Mesothelial cell of epicardium (in vitro differentiated cells): ENCODE measurements around the gene AGFG2. TPM values are rescaled to one million over a fixed set of nuclear protein-coding genes. Genes with fewer than 3 reads are reported as not detected.

Source experiments
- DNase-seq, 2 experiments: peaks; one replicate each; pipeline ENCODE4 v3.0.0; 2021; ENCODE audit warnings: low spot score in 2 of 2; ENCODE audit not compliant: unreplicated experiment in 2 of 2
- H3K27ac Mint-ChIP-seq: 2 replicates; pipeline ENCODE4 v1.8.0; 2021; ENCODE audit warnings: mixed read lengths
- H3K27me3 Mint-ChIP-seq: 2 replicates; pipeline ENCODE4 v1.8.0; 2021; ENCODE audit warnings: low read depth, mixed read lengths
- H3K36me3 Mint-ChIP-seq: 2 replicates; pipeline ENCODE4 v1.8.0; 2021; ENCODE audit warnings: mixed read lengths
- H3K4me1 Mint-ChIP-seq: 2 replicates; pipeline ENCODE4 v1.8.0; 2021; ENCODE audit warnings: mixed read lengths
- H3K4me3 Mint-ChIP-seq: 2 replicates; pipeline ENCODE4 v1.8.0; 2021; ENCODE audit warnings: mild to moderate bottlenecking, moderate library complexity, mixed read lengths
- H3K9me3 Mint-ChIP-seq: 2 replicates; pipeline ENCODE4 v1.8.0; 2021; ENCODE audit warnings: mixed read lengths
- CTCF ChIP-seq: fragments of 200-600 bp; sonication (generic); IDR thresholded peaks from one replicate; pipeline ENCODE4 v1.5.0; 2021; ENCODE audit warnings: antibody characterized with exemption; ENCODE audit not compliant: unreplicated experiment
- total RNA-seq: library from RNA; stranded (reverse); gene quantifications from 3 replicates; pipeline ENCODE4 v1.2.1, GENCODE V29; 2021

The AGFG2 gene
- total RNA-seq, 1 donor from 2014 or later, result 9.1 TPM

DNA sequence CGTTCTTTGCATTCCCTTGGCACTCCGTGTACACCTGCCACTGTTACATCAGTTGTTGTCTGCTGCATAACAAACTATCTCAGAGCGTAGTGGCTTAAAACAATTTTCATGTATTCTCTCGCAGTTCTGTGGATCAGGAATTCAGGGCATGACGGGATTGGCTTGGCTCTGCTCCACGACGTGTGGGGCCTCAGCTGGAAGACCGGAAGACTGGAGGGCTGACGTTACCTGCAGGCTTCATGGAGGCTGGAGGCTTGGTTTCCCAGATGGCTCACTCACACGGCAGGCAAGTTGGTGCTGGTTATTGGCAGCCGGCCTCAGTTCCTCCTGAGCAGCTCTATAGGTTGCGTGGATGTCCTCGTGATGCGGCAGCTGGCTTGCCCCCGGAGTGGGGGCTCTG, 29.8 kb upstream of the AGFG2 start:
- no peaks in the 10 kb centered on the region for H3K36me3 Mint-ChIP-seq
- no peak for DNase-seq
- H3K4me1 Mint-ChIP-seq, result peaks cover 4% of the 10 kb centered on the region
- H3K27me3 Mint-ChIP-seq, result no peaks in the 10 kb centered on the region
- TF ChIP-seq CTCF, result no peak
- H3K4me3 Mint-ChIP-seq, result no peak overlapping the region
- no peaks in the 10 kb centered on the region for H3K9me3 Mint-ChIP-seq
- H3K27ac Mint-ChIP-seq, result no peak overlapping the region

DNA sequence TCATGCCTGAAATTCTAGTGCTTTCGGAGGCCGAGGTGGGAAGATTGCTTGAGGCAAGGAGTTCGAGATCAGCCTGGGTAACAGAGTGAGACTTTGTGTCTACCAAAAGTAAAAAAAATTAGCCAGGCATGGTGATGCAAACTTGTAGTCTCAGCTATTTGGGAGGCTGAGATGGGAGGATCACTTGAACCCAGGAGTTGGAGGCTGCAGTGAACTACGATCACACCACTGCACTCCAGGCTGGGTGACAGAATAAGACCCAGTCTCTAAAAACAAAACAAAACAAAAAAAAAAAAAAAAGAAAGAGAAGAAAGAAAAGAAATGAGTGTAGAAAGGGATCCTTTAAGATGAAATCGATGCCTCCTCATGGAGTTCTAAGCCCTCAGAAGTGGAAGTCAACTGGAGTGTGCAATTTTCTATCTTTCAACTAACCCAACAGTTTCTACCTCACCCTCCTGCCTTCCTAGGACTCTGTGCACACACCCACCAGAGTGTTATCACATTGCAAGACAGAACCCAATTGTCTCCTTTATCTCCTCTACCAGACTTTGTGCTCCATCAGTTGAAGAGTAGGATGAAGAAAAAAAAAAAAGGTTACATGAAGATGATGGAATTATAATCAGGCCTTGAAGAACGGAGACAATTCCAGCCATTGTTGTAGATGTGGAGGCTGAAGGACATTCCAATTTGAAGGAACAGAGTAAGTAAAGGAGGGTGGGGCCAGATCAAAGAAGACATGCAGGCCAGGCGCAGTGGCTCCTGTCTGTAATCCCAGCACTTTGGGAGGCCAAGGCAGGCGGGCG, 28.4 kb upstream of the AGFG2 start:
- Mint-ChIP-seq H3K27ac (peak overlapping the region; percentile 27), H3K4me3 (no peak overlapping the region), H3K9me3 (no peaks in the 10 kb centered on the region), H3K27me3 (no peaks in the 10 kb centered on the region), H3K4me1 (peaks cover 9% of the 10 kb centered on the region), H3K36me3 (no peaks in the 10 kb centered on the region)
- DNase-seq, result no peak
- TF ChIP-seq CTCF, result no peak

DNA sequence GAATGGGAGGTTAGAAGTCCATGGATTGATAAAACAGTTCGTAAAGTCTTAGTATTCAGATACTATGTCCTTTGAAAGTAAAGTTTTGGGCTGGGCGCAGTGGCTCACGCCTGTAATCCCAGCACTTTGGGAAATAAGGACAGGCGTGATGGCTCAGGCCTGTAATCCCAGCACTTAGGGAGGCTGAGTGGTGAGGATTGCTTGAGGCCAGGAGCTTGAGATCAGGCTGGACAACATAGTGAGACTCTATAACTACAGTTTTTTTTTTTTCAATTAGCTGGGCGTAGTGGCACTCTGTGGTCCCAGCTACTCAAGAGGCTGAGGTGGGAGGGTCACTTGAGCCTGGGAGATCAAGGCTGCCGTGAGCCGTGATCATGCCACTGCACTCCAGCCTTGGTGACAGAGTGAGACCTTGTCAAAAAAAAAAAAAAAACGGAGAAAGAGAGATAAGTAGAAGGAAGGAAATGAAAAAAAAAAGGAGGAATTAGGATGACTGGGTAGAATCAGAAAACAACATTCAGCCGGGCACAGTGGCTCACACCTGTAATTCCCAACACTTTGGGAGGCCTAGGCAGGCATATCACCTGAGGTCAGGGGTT, 25.7 kb upstream of the AGFG2 start:
- no peak overlapping the region for H3K27ac Mint-ChIP-seq
- H3K4me3 Mint-ChIP-seq, result no peak overlapping the region
- H3K27me3 Mint-ChIP-seq, result no peaks in the 10 kb centered on the region
- H3K9me3 Mint-ChIP-seq, result no peaks in the 10 kb centered on the region
- H3K4me1 Mint-ChIP-seq, result peaks cover 9% of the 10 kb centered on the region
- TF ChIP-seq CTCF, result no peak
- DNase-seq, result no peak
- H3K36me3 Mint-ChIP-seq, result no peaks in the 10 kb centered on the region

DNA sequence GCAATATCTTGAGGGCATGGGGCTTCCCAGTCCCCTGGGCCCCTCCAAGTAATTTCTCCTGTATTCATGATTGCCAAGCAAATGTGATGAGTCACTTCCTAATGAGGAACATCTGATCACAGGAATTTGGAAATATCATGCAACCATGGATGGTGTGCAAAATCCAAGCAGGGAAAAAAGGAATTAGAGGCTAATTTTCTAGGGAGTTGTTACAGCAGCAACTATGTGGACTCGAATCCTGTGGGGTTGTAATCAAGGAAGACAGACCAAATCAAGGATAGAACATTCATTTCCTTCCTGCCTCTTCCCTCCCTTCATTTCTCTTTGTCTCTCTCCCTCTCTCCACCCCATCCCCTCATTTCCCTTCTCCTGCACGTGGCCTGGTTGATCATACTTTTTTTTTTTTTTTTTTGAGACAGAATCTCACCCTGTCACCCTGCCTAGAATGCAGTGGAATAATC, 23.9 kb upstream of the AGFG2 start:
- Mint-ChIP-seq H3K9me3 (no peaks in the 10 kb centered on the region), H3K27me3 (no peaks in the 10 kb centered on the region), H3K36me3 (no peaks in the 10 kb centered on the region), H3K27ac (peak overlapping the region; percentile 86), H3K4me3 (no peak overlapping the region), H3K4me1 (peaks cover 5% of the 10 kb centered on the region)
- no peak for DNase-seq
- no peak for TF ChIP-seq CTCF

DNA sequence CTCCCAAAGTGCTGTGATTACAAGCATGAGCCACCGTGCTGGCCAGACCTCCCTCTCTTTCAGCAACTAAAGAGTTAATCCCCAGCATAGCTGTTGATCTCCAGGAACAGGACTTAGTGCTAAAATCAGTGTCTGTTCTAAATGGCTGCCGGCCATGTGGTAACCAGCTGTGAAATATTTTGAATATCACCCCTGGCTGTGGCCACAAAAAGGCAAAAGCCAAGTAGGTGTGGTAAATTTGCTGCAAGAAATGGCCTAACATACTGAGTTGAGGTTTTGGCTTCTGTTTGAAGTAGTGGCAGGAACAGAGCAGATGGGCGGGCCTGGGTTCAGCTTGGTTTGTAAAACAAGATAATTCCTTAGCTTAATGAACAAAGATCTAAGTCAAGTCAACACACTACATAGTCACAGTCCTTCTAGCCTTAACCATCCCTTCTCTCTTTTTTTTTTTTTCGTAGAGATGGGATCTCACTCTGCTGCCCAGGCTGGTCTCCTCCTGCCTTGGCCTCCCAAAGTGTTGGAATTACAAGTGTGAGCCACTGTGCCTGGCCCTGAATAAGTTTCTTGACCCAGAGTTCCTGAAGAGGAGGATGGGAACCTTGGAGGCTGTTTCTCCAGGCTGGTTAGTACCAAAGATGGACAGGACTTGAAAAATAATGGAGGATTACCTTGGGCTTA, 22.7 kb upstream of the AGFG2 start:
- Mint-ChIP-seq H3K36me3 (no peaks in the 10 kb centered on the region), H3K9me3 (peaks cover 1% of the 10 kb centered on the region), H3K4me3 (no peak overlapping the region), H3K27ac (peak overlapping the region; percentile 11), H3K4me1 (peaks cover 5% of the 10 kb centered on the region), H3K27me3 (no peaks in the 10 kb centered on the region)
- TF ChIP-seq CTCF, result no peak
- no peak for DNase-seq
